GM21381 (cell line): ENCODE results near the gene GLRA1.
"Not testable (repeated sequence)": the region's sequence is repeated elsewhere in the genome, so short reads cannot be mapped to it uniquely, and the experiment has no call there.

Source experiments
- ATAC-seq: cut with Tn5 transposase; IDR thresholded peaks from one replicate; pipeline ENCODE4 v1.9.1; 2021; ENCODE audit warnings: mild to moderate bottlenecking, moderate library complexity; ENCODE audit not compliant: unreplicated experiment

GLRA1 gene

GRCh38 chr5:151885138-151885908, 39.3 kb downstream of the GLRA1 start:
- ATAC-seq, result no peak

GRCh38 chr5:151881621-151882225, 42.9 kb downstream of the GLRA1 start:
- ATAC-seq, result no peak

DNA sequence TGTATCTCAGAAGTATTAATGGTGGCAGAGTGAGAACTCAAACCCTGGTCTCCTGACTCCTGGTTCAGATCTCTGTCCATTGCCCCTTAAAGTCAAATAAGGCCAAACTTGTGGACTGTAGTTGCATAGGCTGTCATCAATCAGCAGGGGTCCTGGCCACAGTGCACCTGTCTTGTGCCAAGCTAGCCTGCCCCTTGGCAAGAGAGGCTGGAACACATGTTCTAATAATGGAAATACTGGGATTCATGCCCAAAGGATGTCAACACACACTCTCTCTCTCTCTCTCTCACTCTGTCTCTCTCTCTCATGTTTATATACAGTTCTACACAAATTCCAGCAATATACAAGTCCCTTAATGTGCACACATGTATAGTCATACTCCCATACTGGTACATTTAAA, 44.3 kb downstream of the GLRA1 start:
- no peak for ATAC-seq

DNA sequence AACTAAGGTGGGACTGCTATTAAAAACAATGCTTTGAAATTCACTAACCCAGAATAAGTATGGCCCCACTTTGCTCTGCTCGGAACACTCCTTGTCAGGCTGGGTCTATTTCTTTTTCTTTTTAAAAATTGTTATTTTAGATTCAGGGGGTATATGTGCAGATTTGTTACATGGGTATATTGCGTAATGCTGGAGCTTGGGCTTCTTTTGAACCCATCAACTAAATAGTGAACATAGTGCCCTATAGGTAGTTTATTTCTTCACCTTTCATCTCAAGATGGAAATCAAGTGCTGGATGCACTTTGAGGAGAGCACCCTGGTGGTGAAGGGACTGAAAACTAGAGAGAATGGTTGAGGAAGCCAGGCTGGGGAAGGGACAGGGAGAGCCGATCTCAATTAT, 51.0 kb downstream of the GLRA1 start:
- ATAC-seq, result no peak

- ATAC-seq, result no peak
Observed at GRCh38 chr5:151872701-151873100, 52.0 kb downstream of the GLRA1 start.

GRCh38 chr5:151870820-151871219, 53.8 kb downstream of the GLRA1 start:
- ATAC-seq, result no peak

GRCh38 chr5:151870271-151870670, 54.4 kb downstream of the GLRA1 start:
- ATAC-seq, result no peak

DNA sequence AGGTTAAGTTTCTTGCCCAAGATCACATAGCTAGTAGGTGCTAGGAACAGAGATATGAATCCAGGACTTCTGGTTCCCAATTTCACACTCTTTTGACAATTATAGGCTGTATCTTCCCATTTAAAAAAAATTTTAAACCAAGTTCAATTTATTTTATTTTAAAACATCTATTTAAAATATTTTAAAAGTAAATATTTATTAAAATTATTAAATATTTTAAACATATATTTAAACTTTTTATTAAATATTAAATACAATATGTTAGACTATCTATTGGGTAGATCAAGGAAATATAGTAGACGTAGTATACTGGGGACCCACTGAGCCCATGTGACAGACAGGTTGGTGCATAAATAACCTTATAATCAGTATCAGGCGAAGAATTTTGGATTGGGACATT, 54.8 kb downstream of the GLRA1 start:
- ATAC-seq, result no peak

DNA sequence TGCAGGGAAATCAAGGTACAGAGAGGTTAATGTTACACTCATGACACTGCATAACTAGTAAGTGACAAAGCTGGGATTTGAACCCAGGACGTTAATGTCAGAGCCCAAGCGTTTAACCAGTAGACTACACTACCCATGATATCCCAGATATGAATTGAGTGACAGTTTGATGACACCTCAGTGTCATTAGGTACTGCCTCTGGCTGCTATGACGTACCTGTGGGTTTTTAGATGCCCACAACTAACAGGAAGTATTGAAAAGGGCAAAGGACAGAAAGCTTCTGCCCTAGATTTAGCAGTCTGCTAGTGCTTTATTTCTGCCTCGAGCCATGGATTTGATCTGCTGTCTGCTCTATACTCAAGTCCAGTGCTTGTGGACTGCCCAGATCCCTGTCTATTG, 56.2 kb downstream of the GLRA1 start:
- no peak for ATAC-seq

DNA sequence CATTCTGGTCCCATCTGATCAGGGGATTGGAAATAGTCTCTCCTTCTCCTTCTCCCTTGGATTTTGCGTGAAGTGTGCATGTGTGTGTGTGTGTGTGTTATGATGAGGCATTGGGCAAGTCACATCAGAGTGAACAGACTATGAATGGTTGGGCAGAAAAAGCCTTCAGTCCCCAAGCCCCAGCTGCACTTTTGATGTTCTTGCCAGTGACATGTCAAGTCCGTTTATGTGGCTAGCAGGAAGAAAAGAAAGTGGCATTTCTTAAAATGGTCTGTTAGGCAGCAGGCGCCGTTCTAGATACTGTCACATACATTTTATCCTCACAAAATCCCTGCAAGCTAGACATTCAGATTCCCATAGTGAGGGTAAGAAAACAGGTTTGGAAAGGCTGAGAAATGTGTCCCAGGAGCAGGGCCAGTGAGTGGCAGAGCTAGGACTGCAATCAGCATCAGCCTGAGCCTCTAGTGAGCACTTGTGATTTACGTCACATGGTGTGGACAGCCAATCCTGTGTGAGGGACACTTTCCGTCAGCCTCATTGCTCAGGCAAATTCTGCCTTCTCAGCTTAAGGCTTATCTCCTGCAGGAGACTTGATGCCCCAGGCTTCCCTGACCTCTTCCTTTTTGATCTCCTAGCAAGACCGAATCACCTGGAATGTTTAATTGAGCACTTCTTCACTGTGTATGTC, 60.4 kb downstream of the GLRA1 start:
- ATAC-seq, result no peak

GRCh38 chr5:151863566-151863965, 61.1 kb downstream of the GLRA1 start:
- ATAC-seq, result no peak

- no peak for ATAC-seq
Observed at GRCh38 chr5:151862811-151863472, 61.7 kb downstream of the GLRA1 start.

DNA sequence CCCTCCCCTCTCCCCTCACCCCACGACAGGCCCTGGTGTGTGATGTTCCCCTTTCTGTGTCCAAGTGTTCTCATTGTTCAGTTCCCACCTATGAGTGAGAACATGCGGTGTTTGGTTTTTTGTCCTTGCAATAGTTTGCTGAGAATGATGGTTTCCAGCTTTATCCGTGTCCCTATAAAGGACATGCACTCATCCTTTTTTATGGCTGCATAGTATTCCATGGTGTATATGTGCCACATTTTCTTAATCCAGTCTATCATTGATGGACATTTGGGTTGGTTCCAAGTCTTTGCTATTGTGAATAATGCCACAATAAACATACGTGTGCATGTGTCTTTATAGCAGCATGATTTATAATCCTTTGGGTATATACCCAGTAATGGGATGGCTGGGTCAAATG, 63.8 kb downstream of the GLRA1 start:
- not testable (repeated sequence) for ATAC-seq

DNA sequence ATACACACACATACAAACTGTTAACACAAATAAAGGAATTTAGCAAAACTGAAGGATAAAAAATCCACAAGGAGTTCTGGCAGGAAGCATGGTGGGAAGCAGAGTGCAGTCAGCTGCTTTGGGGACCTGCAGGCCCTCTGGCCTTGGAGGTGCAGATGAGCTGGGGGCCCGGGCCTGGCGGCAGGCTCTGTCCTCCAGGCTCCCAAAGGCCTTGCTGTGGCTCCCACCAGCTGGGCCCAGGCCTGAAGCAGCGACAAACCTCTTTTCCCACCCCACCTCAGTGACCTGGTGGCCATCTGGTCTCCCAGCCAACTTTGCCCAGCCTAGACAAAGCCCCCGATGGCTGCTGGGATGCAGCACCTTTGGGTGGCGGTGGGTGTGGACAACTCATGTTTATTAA, 67.8 kb downstream of the GLRA1 start:
- ATAC-seq, result no peak

DNA sequence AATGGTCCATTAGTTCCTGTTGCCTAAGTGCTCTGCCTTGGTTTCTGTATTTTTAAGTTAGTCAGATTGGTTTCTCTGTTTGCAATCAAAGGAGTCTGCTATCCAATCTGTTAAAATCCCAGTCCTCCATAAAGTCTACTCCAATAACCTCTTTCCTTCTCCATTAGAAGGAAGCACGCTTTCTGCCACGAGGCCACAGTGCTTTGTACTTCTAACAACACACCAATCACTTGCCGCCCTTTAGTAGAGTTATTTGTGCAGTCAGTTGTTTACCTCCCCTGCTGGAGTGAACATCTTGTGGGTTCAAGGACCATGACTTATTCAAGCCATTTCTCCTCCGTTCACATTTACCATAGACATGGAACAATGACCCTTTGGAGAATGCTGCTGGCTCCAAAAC, 69.0 kb downstream of the GLRA1 start:
- no peak for ATAC-seq

- no peak for ATAC-seq
Observed at GRCh38 chr5:151847871-151848270, 76.8 kb downstream of the GLRA1 start.

GRCh38 chr5:151846765-151847164, 77.9 kb downstream of the GLRA1 start:
- no peak for ATAC-seq

GRCh38 chr5:151832843-151833242, 91.8 kb downstream of the GLRA1 start:
- ATAC-seq, result not testable (repeated sequence)

DNA sequence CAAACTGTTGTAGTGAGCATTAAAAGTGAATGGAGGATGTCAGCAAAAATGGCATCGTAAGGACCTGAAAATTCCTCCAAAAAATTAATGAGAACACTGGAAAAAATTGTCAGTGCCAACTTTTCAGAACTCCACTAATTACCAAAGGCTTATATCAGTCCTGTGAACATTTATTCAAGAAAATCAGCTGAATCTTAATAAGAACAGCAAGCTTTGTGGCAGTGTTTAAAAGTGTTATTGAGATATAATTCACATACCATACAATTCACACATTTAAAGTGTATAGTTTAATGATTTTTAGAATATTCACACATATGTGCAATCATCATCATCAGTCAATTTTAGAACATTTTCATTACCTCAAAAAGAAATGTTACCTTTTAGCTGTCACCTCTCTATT, 95.3 kb downstream of the GLRA1 start:
- ATAC-seq, result no peak

GRCh38 chr5:151825445-151825844, 99.2 kb downstream of the GLRA1 start:
- peak; percentile 79 for ATAC-seq

DNA sequence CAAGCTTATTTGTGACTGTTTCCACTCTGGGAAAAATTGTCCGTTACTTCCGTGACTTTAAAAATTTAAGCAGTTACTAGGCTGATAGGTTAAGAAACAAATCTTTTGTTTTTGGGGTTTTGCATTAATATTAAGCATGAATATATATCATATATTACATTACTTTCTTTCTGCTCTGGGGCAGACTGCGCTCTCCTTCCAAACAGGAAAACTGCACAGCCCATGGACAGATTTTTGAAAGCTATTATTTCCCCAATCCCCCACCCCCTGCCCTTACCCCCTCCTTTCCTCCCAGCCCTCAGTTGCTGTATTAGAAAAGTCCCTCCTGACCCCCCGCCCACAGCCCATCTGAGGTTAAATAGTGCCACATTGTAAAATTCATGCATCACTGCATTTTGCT, 102.5 kb downstream of the GLRA1 start:
- ATAC-seq, result no peak

GRCh38 chr5:151820903-151821302, 103.7 kb downstream of the GLRA1 start:
- ATAC-seq, result no peak
